CD4-positive, alpha-beta T cell treated with Interleukin-12 subunit alpha and Interleukin-12 subunit beta, for 1 hour (primary cell): ENCODE data around the gene EDAR.

Experiments
- DNase-seq: peaks from one replicate; pipeline ENCODE4 v3.0.0-alpha.2; 2020

The EDAR gene

GRCh38 chr2:108965540-108966289 is 23.3 kb downstream of the EDAR start:
- DNase-seq: peak; percentile 55

GRCh38 chr2:108963057-108963456 is 26.0 kb downstream of the EDAR start:
- no peak for DNase-seq

GRCh38 chr2:108961796-108962195 is 27.2 kb downstream of the EDAR start:
- DNase-seq: no peak

GRCh38 chr2:108960006-108960405 is 29.0 kb downstream of the EDAR start:
- DNase-seq: no peak

- DNase-seq: no peak
Measured at GRCh38 chr2:108959401-108959800, 29.6 kb downstream of the EDAR start.

GRCh38 chr2:108958632-108959341 is 30.2 kb downstream of the EDAR start:
- DNase-seq: no peak

GRCh38 chr2:108958002-108958401 is 31.0 kb downstream of the EDAR start:
- DNase-seq: peak; percentile 6

GRCh38 chr2:108956375-108956774 is 32.6 kb downstream of the EDAR start:
- no peak for DNase-seq

- DNase-seq: no peak
Measured at GRCh38 chr2:108950369-108951135, 38.5 kb downstream of the EDAR start.

- no peak for DNase-seq
Measured at GRCh38 chr2:108949316-108950239, 39.4 kb downstream of the EDAR start.

GRCh38 chr2:108947271-108947907 is 41.6 kb downstream of the EDAR start:
- DNase-seq: no peak

- DNase-seq: no peak
Measured at GRCh38 chr2:108946442-108946841, 42.6 kb downstream of the EDAR start.

GRCh38 chr2:108945969-108946368 is 43.1 kb downstream of the EDAR start:
- DNase-seq: no peak

- DNase-seq: no peak
Measured at GRCh38 chr2:108944601-108945331, 44.3 kb downstream of the EDAR start.

GRCh38 chr2:108943751-108944150 is 45.3 kb downstream of the EDAR start:
- no peak for DNase-seq

- no peak for DNase-seq
Measured at GRCh38 chr2:108942888-108943287, 46.1 kb downstream of the EDAR start.

GRCh38 chr2:108942231-108942825 is 46.7 kb downstream of the EDAR start:
- DNase-seq: no peak

- no peak for DNase-seq
Measured at GRCh38 chr2:108941767-108942166, 47.3 kb downstream of the EDAR start.

GRCh38 chr2:108941161-108941665 is 47.8 kb downstream of the EDAR start:
- no peak for DNase-seq

GRCh38 chr2:108940156-108940555 is 48.9 kb downstream of the EDAR start:
- DNase-seq: no peak
